T-helper 22 cell (primary cell): Measurements from ENCODE around the gene MAST4.

ENCODE experiments used
- DNase-seq: peaks from one replicate; pipeline ENCODE4 v3.0.0-alpha.2; 2020; ENCODE audit warnings: low read depth

Gene MAST4

DNA sequence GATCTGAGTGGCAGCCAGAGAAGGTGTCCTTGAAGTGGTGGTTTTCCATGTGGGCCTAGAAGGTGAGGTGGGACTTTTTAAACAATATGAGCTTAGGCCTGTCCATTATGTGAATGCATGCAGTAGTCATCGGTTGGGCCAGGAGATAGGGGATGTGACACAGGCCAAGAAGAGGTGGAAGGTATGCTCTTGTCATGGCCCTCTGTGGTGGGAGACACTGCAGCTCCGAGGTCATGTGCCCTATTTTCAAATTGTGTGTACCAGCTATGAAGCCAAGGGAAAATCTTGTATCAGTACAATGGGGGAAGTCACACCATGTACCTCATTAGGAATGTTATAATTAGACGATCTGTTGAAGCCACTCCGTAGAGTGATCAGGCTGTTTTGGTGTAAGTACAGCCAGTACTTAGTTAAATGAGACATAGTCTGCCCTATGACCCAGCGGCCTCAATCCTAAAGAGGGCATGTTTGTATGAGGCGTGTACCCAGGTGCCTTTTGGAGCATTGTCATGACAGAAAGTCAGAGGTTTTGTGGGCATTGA lies 280.1 kb downstream of the MAST4 start:
- DNase-seq: no peak

DNA sequence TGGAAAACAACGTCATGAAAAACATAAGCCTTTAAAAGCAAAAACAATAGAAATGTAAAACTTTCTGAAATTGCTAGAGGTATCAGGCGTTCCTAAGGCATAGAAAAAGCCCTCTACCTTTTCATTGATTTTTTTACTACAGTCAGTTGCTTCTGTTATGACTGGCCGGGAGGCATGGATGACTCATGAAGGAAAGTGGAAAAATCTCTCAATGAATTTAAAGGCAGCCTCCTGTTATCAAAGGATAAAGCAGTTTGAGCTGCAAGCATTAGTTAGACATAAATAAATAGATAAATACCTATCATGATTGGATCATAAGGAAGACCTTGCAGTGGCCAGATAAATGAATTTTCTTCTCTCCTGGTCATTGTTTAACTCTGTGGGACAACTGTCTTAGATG lies 281.6 kb downstream of the MAST4 start:
- no peak for DNase-seq

DNA sequence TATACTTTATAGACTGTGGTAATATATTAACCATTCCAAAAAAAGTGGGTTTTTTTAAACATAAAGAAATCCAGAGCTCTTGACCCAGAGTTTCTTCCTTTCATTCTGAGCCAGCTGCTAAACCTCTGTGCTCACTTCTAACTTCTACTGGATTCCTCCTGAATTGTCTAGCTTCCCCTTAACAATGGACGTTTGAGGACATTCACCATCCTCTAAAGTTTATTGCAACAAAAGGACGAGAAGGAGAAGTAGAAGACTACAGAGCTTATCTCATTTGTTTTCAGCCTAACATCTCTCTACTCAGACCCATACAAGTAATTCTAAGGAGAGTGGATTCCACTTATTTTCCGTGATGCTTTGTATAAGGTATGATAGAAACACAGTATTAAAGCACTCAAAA lies 284.2 kb downstream of the MAST4 start:
- DNase-seq: no peak

DNA sequence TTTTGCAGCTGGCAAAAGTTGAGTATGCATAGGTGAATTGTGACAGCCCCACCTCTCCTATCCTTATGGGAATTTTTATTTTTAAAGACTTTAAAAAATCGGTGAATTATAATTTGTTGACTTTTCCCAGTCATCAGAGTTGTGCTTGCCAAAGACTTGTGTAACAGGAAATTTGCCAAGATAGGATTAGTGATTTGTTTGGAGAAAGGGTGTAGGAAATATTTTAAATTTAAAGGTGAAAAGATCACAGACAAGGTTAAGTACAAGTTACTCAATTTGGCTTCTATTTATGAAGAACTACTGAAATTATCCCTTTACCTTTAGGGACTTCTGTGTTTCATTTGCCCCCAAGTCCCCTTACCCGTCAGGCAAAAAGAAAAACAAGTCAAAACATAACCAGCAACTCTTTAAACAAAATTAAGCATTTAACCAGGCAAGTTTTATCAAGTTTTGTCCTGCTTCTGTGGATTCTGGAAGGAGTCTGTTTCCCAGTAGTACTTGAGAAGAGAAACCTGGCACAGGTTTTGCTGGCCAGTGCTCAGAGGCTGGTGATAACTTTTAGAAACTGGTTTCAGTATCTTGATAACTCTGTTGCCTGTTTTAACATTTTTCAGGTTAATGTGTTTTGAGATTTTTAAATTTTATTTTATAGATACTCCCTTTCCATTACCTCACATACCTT lies 285.4 kb downstream of the MAST4 start:
- no peak for DNase-seq

DNA sequence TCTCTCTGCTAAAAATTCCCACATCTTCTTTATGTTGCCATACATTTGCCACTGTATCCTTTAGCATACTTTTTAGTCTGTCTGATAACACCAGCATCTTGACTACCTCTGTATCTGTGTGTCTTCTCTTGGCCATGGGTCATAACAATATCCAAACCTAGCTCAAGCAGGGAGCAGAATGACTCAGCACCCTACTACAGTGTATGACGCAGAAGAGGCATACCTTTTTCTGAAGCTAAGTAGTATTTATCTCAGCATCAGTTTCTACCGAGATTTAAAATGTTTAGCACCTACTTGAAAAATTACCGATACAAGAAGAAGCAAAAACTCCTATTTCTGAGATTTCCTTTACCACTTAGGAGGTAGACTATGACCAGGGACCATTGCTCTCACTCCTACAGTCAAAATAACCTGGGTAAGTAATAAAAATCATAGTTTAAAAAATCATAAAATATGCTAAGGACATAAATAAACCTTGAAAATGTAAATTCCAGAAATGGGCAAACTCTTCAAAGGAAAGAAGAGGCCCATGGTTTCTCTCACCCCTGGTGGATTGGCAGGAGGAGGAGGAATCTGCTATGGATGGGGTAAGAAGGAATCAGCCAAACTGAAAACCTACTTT lies 286.5 kb downstream of the MAST4 start:
- DNase-seq: no peak

DNA sequence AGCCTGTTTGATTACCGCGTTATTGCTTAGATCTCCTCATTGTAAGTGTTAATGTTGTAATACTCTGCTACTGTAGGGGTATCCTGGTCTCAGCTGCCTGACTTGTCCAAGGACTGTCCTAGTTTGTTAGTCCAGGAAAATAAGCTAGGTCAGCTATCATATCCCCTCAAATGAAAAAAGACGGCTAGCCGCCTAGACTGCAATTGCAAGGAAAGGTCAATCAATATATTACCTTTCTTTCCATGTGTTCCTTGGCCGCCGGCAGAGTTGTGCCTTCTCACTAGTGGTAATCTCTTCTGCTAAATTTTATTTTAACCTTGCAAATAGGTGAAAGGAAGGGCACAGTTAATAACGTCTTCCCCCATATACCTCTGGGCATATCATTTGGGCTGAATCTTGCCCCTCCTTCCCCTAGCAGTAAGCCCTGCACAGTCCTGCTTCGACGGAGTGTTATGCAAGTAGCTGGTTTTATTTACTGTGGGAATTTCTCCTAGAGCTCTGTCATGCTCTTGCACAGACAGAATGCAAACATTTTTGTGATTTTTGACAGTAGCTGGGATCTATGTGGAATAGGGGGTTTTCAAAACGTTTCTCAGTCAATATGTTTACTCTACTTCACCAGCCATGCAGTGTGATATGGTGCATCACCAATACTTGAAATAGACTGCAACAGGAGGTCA lies 288.5 kb downstream of the MAST4 start:
- no peak for DNase-seq

DNA sequence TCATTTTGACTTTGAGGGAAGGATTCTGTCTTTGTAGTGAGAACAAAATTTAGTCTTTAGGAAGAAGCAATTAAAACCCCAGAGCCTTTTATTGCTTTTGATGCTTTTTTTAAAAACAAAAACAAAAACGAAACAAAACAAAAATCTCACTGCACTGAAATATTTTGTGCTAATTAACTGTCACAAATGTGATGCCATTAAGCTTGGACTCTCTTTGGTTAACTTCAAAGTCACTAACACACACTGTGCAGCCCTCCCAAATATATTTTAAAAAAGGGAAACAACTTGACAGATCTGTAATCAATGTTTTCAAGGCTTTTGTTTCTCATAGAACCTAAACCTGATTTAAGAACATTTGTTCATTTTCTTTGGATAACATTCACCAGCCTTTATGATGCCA lies 290.7 kb downstream of the MAST4 start:
- no peak for DNase-seq

DNA sequence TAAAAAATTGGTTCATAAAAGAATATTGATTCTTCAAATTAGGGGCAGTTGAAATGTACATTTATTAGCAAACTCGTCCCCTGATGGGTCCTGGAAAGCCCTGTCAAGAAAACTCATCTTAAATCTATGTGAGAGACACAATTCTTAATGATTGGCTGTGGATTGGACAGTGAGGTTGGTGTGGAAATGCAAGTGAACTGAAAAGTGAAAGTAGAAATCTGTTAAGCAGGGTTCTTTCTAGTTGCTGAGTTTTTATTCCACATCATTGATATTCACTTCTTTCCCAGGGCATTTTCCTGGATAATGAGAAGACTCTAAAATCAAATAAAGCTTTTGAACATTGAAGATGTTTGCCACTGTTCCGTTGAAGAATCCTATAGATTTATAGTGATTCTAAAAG lies 292.4 kb downstream of the MAST4 start:
- DNase-seq: no peak

DNA sequence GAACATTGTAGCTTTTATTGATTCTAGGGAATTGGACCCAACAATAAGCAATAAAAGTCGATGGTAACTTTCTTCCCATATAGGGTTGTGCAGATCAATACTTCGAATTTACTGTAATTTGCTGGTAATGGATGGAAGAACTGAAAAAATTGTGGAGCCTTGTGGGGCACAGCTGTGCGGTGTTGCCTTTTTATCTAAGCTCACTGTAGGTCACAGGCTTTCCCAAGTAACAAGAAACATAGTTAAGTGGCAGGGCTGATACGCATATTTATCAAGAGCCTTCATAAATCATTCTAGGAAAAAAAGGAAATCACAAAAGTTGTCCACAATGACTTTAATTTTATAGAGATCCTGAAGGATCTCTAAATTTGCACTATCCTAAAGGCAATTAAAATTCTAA lies 292.9 kb downstream of the MAST4 start:
- no peak for DNase-seq

DNA sequence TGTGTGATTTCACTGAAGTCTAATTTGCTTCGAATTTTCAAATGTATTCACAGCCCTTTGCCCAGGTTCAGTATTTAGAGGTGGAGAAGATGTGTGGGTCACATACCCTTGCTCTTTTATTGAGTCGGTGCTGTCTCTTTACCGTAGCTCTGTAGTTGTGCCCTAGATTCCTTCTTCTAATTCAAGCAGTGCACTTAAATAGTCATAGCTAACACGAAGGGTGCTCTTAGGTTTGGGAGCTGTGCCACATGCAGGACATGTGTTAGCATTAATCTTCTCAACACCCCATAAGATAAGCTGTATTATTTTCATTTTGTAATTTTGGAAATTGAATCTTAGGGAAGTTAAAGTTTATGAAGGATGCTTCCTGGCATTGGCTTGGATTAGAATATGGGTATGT lies 293.3 kb downstream of the MAST4 start:
- no peak for DNase-seq

DNA sequence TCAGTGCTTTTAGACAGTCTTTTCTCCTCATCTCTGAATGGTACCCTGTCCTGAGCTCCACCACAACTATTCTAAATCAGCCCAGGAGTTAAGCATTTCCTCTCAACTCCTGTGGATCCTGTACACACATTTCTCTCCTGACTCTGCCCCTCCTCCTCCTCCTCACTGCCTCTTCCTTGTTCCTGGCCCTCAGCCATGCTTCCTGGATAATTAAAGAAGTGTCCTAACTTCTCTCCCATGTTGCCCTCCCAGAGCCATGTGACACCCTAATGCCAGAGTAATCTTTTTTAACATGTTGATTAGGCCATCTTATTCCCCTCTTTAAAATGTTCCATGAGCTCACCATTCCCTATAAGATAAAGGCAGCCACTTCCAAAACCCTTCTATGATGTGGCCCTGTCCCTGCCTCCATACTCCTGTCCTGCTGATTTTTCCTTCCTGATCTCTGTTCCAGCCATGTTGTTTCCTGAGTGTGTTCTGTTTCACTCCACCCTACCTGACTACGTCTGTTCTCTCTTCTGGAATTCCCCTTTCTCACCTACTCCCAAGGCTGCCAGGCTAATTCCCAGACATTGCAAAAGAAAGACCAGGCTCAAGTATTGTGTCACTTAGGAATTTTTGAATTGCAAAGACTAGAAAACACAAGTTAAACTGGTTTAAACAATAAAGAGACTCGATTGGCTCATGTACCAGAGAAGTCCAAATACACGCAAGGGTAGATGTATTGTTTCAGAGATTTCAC lies 295.2 kb downstream of the MAST4 start:
- DNase-seq: no peak

DNA sequence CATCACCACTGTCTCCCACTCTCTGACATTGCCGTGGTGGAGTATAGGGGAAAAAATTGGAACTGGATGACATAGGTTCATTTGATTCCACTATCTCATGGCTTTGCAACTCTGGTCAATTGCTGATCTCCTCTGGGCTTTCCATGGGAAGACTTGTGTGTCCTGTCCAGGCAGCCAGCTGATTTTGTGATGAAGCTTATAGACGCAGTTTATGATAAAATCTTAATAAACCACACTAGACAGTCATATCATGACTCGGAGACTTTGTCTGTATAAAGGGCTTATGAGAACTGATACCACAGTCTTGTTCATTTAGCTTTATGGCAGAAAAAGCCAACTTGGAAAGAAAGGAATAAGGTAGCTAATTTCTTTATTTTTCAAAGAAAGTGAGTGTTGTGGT lies 296.5 kb downstream of the MAST4 start:
- no peak for DNase-seq

DNA sequence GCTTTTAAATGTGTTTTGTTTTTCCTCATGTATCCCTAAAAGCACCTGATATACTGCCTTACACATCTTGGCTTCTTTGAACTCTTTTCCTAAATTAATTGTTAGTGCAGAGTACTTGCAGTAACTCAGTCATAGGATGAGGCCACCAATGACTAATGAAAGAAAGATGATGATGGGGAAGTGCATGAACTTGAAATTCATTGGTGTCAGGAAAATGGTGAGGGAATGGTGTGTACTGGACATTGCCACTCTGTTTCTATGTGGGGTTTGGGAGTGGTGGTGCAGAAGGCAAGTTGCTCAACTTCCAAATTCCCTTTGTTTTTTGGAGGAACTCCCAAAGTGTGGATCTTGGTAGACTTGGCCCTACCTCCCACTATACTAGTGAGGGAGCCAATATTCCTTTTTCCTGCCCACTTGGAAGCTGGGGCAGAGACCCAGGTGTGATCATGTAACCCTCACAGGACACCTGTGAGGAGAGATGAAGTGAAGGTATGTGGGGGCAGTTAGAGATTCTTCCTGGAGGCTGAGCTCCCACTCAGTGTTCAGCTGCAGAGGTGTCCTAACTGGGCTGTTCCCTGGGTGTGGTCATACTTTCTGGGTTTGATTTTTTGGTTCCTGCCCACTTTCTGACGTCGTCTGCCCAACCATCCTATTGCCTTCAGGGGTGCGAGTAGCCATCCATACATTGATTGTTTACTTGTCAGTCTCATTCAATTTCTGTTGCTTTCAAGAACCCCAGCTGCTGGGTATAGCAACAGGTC lies 298.5 kb downstream of the MAST4 start:
- DNase-seq: no peak

DNA sequence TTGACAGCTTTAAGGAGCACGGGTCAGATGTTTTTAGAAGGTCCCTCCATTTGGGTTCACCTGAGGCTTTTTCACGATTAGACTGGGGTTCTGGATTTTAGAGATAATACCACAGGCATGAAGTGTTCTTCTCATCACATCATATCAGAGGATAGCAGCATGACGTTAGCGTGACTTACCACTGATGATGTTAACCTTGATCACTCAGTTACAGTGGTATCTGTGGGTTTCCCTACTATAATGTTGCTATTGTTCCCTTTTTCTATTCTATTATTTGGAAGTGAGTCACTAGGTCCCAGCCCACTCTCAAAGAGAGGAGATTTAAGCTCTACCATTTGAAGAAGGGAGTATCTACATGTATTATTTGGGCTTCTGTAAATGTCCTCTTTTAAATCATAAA lies 300.0 kb downstream of the MAST4 start:
- no peak for DNase-seq

DNA sequence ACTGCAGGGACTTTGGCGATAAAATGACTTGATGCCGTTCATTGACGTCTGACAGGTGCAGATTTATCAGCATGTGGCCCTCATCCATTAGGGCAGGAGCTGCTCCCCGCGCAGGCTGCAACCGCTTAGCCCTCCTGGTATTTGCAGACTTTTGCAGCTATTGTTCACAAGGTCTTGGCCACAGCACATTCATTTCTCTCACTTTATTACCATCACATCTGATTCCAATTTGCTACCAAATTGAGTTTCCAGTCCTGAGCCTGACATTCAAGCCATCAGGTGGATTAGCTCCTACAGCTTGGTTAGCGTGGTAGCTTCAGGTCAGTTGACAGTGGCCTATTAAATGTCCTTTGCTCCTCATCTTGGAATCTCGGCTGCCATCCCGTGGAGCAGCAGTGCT lies 301.2 kb downstream of the MAST4 start:
- DNase-seq: no peak

DNA sequence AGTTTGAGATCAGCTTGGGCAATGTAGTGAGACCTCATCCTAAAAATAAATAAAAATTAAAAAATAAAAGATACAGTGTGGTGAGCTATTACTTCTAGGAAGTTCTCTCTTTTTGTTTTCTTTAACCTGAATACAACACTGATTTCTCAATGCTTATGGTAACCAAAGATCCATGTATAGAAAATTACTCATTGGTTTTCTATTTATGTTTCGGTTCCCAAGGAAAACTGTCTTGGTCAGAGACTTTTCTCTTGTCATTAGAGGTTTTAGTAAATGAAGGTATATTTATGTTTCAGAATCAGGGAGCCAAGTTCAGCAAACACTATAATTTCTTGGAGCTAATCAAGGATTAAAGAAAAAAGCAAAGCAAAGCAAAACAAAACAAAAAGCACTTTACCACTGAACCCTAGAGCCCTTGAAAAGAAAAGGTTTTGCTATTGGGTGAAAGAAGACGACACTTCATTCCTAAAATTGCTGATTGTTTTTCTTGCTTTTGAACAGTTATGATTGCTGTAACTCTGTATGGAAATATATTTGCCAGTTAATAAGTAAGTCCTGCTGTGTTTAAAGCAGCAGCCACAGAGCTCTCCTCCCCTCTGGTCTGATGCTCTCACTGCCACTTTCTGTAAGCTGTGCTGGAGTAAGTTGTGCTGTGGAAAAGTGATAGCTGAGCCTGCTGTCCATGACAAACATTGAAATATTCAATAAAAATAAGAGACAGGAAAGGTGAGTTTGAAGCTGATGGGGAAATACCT lies 302.2 kb downstream of the MAST4 start:
- no peak for DNase-seq

DNA sequence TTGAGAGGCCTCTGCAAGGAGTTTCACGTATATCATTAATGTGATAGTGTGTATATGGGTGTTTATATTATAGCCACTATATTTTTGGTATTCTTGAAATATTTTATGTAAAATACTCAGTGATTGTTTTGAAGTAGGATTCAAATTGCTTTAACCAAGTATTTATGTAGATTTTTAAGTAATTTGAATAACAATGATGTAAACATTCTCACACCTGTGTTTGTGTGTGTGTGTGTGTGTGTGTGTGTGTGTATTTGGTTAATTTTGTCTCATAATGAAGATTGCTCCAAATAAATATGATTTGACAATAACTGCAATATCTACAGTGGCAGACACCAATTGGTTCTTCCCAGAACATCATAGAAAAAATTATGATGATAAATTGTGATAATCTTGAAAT lies 307.0 kb downstream of the MAST4 start:
- no peak for DNase-seq

DNA sequence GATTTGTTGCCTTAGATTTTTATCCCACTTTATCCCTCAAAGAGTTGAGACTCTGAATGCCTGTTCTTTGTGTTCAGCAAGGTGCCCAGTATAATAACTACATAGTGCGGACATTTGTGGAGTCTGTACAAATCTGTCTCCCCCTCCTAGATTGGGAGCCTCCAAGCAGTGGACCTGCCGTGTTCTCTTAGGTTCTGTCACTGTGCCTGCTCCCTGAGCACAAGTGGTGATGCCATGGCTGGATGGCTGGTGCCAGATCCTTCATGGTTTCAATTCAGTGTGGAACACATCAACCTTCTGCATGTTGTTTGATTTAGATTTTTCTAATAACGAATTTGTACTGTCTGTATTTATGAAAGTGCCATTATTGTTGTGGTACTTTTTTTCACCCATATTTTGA lies 307.5 kb downstream of the MAST4 start:
- DNase-seq: no peak

DNA sequence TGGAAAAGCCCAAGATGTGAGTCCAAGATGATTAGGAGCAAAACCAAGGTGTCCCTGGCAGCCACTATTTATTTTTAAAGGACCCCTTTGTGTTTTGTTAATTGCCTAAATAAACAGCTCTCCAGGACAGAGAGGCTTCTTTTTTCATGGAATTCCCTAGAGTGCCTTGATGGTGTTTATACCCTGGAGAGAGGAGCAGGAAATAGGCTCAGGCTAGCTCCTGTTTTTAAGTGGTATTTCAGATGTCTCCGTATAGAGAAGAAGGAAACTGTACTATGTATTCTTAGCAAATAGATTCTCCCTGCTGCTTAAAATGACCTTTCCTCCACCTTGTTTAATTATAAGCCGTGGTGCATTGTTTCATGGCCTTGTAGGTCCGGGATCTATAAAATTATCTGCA lies 308.0 kb downstream of the MAST4 start:
- DNase-seq: no peak

DNA sequence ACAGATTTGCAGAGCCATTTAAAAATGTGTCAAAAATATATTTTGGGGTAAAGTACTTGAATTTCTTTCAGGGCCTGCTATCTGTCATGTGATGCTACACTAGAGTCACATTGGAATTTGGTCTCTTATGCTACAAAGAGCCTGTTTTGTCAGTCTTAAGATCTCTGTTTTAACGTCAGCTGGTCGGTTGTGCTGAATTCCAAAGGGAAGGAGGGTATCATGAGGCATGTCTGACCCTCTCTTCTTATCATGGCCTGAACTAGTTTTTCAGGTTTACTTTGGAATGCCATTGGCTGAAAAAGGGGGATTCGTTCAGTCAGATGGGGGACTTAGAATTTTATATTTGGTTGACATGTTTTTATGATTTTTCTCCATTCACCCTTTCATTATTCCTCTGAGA lies 309.8 kb downstream of the MAST4 start:
- no peak for DNase-seq

DNA sequence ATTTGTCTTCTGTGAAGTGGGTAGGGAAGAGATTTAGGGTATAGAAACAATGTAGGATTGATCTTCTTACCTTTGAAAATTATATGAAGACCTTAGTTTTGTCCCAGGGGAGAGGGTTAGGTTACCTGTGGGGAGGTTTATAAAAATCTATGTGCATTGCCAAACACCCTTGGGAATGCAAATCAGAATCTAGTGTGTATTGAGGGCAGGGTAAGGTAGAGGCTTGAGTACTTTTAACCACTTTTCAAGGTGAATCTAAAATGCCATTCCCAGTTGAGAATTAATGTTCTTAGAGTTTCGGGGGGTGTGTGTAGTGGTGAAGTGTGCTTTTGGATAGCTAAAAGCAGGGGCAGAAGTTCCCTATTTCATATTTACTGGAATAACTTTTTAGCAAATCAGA lies 312.0 kb downstream of the MAST4 start:
- DNase-seq: no peak
